CD4-positive, alpha-beta T cell treated with Interleukin-1 beta for 1 hour (primary cell): ENCODE data around the gene CCDC8.
"Not testable (repeated sequence)": the region's sequence is repeated elsewhere in the genome, so short reads cannot be mapped to it uniquely, and the experiment has no call there.

Experiments
- DNase-seq, 2 donors: peaks; one replicate each; pipeline ENCODE4 v3.0.0-alpha.2; 2020 to 2022

The CCDC8 gene

DNA sequence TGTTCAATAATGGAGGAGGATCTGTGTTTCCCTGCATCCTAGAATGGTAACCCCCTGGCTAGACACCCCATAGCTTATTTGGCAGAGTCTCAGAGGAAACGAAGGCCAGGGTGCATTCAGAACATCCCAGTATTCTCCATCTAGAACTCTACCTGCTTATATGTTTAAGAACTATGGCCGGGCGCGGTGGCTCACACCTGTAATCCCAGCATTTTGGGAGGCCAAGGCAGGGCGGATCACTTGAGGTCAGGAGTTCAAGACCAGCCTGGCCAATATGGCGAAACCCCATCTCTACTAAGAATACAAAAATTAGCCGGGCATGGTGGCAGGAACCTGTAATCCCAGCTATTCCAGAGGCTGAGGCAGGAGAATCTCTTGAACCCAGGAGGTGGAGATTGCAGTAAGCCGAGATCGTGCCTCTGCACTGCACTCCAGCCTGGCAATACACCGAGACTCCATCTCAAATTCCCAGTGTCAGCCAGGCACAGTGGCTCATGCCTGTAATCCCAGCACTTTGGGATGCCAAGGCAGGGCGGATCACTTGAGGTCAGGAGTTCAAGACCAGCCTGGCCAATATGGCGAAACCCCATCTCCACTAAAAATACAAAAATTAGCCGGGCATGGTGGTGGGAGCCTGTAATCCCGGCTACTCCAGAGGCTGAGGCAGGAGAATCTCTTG, 15.4 kb downstream of the CCDC8 start:
- not testable (repeated sequence) for DNase-seq

GRCh38 chr19:46394402-46394797, 19.0 kb downstream of the CCDC8 start:
- DNase-seq: no peak

DNA sequence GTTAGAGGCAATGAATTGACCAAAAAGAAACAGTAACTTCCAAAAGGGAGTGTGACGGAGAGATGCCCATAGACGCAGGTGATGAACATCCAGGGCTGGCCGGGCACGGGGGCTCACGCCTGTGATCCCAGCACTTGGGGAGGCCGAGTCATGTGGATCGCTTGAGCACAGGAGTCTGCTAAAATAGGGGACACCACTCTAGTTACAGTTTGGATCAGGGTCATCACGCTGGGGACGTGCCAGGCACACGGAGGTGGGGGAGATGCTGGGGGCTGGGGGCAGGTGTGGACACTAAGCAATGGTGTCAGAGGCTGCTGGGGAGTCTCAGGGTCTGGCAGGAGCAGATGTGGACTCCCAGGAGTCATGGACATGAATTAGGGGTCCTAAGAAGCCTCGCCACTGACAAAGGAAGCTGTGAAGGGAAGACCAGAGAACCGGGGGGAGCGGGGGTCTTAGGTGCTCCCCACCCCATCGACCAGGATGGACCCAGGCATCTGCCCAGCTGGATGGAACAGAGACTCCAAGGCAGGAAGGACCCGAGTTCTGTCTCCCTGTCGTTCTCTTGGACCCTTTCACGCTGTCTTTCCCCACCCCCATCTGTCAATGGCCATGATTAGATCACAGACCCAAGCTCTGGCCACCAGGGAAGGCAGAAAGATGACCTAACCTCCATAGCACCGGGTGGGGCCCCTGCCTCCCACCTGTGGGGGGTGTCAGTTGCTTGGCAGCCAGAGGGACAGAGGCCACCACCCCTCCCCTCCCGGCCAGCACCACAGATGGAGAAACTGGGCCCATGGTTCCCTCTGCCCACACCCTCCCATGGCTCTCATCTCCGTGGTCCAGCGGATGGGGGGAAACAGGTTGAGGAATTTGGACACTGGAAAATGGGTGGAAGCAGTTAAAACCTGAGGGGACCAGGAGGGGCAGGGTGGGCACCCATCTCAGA, 19.6 kb downstream of the CCDC8 start:
- DNase-seq: no peak

DNA sequence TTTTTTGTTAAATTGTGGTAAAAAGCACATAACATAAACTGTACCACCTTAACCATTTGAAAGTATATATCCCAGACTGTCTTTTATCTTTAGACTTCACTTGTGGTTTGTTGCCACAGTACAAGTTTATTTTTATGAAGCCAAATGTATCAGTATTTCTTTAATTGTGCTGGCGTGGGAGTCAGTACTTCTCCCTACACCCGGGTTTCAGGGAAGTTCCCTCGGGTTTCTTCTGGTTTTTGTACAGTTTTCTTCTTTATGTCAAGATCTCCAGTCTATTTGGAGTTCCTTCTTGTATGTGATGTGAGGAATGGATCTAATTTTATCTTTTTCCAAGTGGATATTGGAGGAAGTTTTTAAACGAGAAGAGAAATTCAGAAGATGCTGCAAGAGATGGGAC, 20.5 kb downstream of the CCDC8 start:
- no peak for DNase-seq

DNA sequence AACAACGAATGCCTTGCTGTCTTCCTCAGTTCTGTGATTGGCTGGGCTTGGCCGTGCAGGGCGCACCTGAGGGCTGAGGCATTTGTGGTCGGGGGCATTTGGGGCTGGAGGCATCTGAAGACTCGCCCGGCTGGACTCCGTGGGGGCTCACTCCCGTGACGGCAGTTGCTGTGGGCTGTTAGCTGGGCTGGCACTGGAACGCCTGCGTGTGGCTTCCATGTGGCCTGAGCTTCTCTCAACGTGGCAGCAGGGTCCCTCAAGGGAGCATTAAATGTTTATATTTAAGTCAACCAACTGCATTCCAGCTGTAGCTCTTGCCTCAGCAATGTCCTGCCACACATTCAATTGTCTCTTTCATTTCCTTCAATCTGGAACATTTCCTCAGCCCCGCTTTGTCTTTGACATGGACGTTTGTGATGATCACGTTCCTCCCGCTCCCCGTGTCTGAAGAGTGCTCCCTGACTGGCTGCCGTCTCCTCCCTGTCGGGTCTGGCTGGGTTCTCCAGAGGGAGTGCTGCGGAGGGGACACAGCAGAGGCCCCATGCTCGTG, 21.0 kb downstream of the CCDC8 start:
- DNase-seq: no peak

DNA sequence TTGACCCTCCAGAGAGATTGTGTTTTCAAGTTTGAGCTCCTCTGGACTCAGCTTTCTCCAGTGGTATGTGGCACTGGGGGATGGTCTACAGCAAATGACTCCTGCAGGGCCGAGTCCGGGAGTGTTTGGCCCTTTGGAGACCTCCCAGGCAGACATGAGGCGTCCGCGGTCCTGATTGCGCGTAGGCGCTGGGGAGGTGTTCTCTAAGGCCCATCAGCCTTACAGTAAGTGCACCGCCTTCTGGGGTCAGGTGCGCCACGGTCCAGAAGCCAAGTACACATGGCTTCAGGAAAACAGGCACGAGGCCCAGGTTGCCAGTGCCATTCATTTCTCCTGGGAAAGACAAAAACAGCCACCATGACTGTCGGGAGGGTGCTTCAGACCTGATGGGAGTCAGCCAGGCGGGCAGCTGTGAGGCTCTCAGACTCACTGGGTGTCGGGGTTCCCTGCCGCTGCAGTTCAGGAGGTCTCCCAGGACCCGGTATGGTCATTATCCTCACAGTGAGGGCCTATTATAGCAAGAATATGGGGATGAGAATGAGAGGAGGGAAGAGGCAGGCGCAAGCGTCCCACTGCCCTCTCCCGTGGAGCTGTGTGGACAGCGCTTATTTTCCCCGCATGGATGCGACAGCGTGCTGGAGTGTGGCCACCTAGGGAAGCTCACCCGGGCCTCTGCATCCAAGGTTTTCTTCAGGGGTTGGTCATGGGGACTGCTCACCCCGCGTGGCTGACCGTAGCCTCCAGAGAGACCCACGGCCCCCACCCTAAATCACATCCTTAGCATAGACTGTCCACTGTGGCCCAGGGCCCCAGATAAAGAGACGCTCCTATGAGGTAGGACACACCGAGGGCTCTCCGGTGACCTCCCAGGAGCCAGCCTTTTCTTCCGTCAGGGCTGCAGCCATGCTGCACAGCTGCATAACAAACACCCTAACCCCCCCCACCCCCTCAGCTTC, 21.8 kb downstream of the CCDC8 start:
- DNase-seq: no peak

GRCh38 chr19:46390866-46391265, 22.5 kb downstream of the CCDC8 start:
- no peak for DNase-seq

DNA sequence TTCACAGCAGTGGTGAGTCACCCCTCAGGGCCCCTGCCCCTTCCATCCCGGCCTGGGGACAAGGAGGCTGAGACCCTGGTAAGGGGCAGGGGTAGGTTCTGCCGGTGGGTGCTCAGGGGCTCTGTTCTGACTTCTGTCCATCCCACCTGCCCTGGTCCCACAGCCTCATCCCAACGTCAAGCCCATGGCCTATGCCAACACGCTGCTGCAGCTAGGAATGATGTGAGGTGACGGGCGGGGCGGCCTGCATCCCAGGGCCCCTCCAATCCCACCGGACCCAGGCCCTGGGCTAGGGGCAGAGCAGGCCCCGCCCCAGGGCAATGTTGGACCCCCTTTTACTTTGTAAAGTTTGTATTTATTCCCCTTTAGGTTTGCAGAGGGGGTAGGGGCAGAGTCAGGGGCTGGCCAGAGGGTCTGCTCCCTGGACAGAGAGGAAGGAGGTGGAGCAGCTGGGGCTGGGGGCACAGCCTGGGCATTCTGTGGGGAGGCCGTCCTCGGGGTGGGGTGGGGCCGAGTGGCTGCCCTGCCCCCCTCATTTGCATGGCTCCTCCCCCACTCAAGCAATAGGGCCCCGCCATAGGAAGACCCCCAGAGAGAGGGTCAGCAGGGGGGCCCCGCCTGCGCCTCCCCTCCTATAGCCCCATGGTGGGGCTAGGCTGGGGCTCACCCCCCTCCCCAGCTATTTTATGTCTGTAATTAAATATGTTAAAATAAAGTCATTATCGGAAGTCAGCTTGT, 23.1 kb downstream of the CCDC8 start:
- no peak for DNase-seq

DNA sequence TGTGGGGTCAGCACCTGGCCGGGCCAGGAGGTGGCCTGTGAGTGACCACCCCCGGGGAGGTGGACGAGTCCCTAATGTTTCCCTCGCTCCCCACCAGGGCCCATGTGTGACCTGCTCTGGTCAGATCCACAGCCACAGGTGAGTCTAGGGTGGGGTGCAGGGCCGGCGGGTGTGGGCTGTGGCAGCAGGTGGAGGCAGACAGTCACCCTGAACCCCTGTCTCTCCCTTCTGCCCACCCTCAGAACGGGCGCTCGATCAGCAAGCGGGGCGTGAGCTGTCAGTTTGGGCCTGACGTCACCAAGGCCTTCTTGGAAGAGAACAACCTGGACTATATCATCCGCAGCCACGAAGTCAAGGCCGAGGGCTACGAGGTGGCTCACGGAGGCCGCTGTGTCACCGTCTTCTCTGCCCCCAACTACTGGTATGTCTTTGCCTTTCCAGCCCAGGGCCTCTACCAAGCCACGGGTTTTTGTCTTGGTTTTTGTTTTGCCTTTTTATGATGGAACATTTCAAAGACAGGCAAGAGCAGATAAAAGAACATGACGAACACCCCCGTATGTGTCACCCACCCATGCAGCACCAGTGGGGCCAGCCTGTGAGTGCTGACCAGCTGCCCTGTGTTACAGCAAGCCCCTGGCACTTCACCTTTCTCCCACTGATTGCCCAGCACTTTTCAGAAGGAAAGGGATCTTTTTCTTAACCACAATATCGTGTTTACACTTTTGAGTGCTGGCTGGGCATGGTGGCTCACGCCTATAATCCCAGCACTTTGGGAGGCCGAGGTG, 24.9 kb downstream of the CCDC8 start:
- DNase-seq: no peak

- no peak for DNase-seq
These were observed 25.6 kb downstream of the CCDC8 start for GRCh38 chr19:46387713-46388130.

- DNase-seq: no peak
These were observed 26.2 kb downstream of the CCDC8 start for GRCh38 chr19:46386996-46387712.

GRCh38 chr19:46386151-46386550, 27.2 kb downstream of the CCDC8 start:
- DNase-seq: no peak

DNA sequence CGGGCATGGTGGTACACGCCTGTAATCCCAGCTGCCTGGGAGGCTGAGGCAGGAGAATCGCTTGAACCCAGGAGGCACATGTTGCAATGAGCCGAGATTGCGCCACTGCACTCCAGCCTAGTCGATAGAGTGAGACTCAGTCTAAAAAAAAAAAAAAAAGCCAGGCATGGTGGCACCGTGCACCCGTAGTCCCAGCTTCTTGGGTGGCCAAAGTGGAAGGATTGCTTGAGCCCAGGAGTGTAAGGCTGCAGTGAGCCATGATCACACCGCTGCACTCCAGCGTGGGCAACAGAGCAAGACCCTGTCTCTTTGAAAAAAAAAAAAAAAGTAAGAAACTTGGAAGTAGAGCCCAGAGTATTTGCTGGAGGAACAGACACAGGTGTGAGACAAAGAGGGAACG, 27.7 kb downstream of the CCDC8 start:
- DNase-seq: no peak

GRCh38 chr19:46384396-46384795, 29.0 kb downstream of the CCDC8 start:
- DNase-seq: no peak

DNA sequence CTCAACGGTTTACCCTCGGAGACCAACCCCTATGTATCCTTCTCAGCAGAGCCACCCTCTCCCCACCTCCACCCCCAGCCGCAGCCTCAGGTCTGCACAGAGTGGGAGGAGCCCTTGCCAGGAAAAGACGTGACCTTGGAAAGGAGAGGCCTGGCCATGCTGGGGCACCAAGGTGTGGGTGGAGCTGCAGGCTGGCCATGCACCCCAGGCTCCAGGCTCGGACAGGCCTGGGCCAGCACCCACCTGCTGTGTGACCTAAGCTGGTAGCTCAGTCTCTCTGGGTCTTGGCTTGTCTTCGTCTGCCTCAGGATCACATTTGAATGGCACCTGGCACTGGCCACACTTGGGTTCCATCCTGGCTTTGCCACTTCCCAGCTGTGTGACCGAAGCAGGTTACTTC, 29.5 kb downstream of the CCDC8 start:
- DNase-seq: no peak

DNA sequence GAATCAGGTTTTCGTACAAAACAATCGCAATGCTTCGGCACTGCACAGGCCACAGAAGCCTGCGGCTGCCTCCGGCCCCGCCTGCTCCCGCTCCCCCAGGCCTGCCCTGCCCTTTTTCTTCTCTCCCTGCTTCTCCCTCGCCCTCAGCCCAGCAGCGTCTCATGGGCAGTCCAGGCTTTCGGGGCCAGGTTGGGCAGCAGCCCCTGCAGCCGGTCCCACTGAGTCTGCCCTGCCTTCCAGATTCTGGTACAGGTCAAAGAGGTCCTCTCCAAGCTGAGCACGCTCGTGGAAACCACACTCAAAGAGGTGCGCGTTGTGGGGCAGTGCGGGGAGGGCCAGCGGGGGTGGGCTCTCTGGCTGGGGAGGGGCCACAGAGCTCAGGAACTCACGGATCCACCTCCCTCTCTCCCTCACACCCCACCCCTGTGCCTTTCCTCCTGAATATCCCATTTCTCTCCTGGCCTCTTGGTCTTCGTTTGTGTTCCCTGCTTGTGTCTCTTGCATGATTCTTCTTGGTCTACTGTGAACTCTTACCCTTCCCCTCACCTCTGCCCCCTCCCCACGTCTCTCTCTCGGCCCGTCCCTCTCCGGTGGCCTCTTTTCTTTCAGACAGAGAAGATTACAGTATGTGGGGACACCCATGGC, 30.1 kb downstream of the CCDC8 start:
- no peak for DNase-seq

- DNase-seq: no peak
These were observed 31.5 kb downstream of the CCDC8 start for GRCh38 chr19:46381756-46382345.

DNA sequence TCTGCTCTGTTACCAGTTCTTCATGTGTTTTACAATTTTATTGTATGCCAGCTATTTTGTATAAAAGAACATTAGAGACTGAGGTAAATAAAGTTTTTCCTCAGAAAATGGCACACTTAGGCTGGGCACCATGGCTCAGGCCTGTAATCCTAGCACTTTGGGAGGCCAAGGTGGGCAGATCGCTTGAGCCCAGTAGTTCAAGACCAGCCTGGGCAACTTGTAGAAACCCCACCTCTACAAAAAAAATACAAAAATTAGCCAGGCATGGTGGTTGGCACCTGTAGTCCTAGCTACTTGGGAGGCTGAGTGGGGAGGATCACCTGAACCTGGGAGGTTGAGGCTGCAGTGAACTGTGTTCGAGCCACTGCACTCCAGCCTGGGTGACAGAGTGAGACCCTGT, 32.0 kb downstream of the CCDC8 start:
- no peak for DNase-seq

DNA sequence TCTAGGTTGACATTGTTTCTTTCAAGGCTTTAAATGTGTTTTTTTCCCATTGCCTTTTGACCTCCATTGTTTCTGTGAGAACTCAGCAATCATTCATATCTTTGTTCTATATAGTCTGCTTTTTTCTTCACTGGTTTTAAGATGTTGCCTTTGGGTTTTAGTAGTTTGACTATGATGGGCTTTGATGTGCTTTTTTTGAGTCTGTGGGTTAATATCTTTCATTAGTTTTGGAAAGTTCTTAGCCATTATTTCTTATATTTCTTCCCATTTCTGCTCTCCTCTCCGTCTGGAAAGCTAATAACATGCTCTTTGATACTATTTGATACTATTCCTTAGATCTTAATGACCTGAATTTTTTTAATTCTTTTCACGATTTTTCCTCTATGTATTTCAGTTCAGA, 32.7 kb downstream of the CCDC8 start:
- no peak for DNase-seq

DNA sequence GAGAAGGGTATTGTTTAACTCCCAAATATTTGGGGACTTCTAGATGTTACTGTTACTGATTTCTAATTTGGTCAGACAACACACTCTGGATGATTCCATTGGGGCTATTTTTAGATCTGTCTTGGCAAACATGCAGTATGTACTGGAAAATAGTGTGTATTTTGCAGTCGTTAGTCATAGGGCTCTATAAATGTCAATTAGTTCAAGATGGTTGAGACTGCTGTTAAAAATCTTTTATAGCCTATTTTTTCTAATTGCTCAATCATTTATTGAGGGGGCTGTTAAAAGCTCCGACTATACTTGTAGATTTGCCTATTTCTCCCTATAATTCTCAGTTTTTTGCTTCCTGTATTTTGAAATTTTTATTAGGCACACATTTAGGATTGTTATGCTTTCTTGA, 35.1 kb downstream of the CCDC8 start:
- DNase-seq: no peak
